OCI-LY7 (cell line): ENCODE results near the gene PLCB2.

ENCODE experiments used
- CTCF ChIP-seq: fragments of 200-600 bp; sonication (generic); conservative IDR thresholded peaks from 2 replicates; pipeline ENCODE4 v1.5.1; 2014; ENCODE audit warnings: mild to moderate bottlenecking, antibody characterized with exemption, low read length, moderate library complexity, mixed read lengths
- EZH2phosphoT487 ChIP-seq: fragments of 200-600 bp; sonication (generic); IDR thresholded peaks from 2 replicates; pipeline ENCODE4 v1.6.1; 2018; ENCODE audit warnings: low read depth, borderline replicate concordance, mild to moderate bottlenecking, mixed run types, antibody characterized with exemption, low read length, moderate library complexity, mixed read lengths

GRCh38 chr15:40283615-40284300 lies 24.0 kb downstream of the PLCB2 start:
- TF ChIP-seq CTCF: no peak
- TF ChIP-seq EZH2phosphoT487: no peak
